Endodermal cell (in vitro differentiated cells): Measurements from ENCODE around the gene FOXK2. TPM values are rescaled to one million over a fixed set of nuclear protein-coding genes. Genes with fewer than 3 reads are reported as not detected.

ENCODE experiments used
- DNase-seq: peaks from one replicate; pipeline ENCODE4 v3.0.0-alpha.2; 2017
- H3K27ac ChIP-seq: 2 replicates; pipeline ENCODE4 v1.5.1; 2013; ENCODE audit warnings: mild to moderate bottlenecking, low read depth, low read length, moderate library complexity
- H3K27me3 ChIP-seq: 2 replicates; pipeline ENCODE4 v1.6.1; 2013; ENCODE audit warnings: mild to moderate bottlenecking, low read length, moderate library complexity; ENCODE audit not compliant: insufficient read depth, control insufficient read depth, poor library complexity, severe bottlenecking
- H3K36me3 ChIP-seq: 2 replicates; pipeline ENCODE4 v1.7.0; 2013; ENCODE audit warnings: mild to moderate bottlenecking, low read length, moderate library complexity; ENCODE audit not compliant: control insufficient read depth, insufficient read depth
- H3K4me1 ChIP-seq: one replicate; pipeline ENCODE4 v1.7.0; 2013; ENCODE audit warnings: low read length; ENCODE audit not compliant: control insufficient read depth, insufficient read depth
- H3K4me3 ChIP-seq: 2 replicates; pipeline ENCODE4 v1.5.1; 2013; ENCODE audit warnings: mild to moderate bottlenecking, low read length, moderate library complexity
- H3K9ac ChIP-seq: 2 replicates; pipeline ENCODE4 v1.6.1; 2013; ENCODE audit warnings: mild to moderate bottlenecking, low read length, moderate library complexity; ENCODE audit not compliant: poor library complexity, severe bottlenecking; ENCODE audit errors: extremely low read depth
- H3K9me3 ChIP-seq: 2 replicates; pipeline ENCODE4 v1.6.1; 2013; ENCODE audit warnings: mild to moderate bottlenecking, low read length, moderate library complexity; ENCODE audit not compliant: control insufficient read depth
- H3K27ac Mint-ChIP-seq: 2 replicates; pipeline ENCODE4 v1.8.0; 2020; ENCODE audit warnings: mixed read lengths
- H3K27me3 Mint-ChIP-seq: 2 replicates; pipeline ENCODE4 v1.8.0; 2021; ENCODE audit warnings: mild to moderate bottlenecking, mixed read lengths; ENCODE audit not compliant: insufficient read depth
- H3K36me3 Mint-ChIP-seq: 2 replicates; pipeline ENCODE4 v1.8.0; 2020; ENCODE audit warnings: low read depth, mixed read lengths
- H3K4me1 Mint-ChIP-seq: 2 replicates; pipeline ENCODE4 v1.8.0; 2020; ENCODE audit warnings: mixed read lengths
- H3K4me3 Mint-ChIP-seq: 2 replicates; pipeline ENCODE4 v1.8.0; 2020; ENCODE audit warnings: mild to moderate bottlenecking, moderate library complexity, mixed read lengths
- H3K9me3 Mint-ChIP-seq: 2 replicates; pipeline ENCODE4 v1.8.0; 2020; ENCODE audit warnings: mild to moderate bottlenecking, mixed read lengths
- WGBS, 2 experiments: methylation state at CpG; one replicate each; pipeline versions ENCODE4 v1.1.5 to v1.1.7; 2013; ENCODE audit warnings: missing lambda C conversion rate in 2 of 2, mixed read lengths in 1 of 2; ENCODE audit not compliant: insufficient coverage in 1 of 2, insufficient read length in 1 of 2; 5-methylcytosine and 5-hydroxymethylcytosine counted together
- total RNA-seq, 2 donors: library from RNA; stranded (reverse); fragmentation: NEBNext Ultra II Directional in 1 of 2; extraction: Animal tissue kit (Norgen Biotek cat#: 25700) in 1 of 2; gene quantifications; 2 replicates in 1 of 2; 3 replicates in 1 of 2; pipeline ENCODE4 v1.2.1, GENCODE V29; 2021
- TF ChIP-seq, protein P1 (sequence below): fragments of 200-600 bp; sonication (generic); conservative IDR thresholded peaks from 2 replicates; pipeline ENCODE4 v1.5.0; 2021; ENCODE audit warnings: antibody characterized with exemption, mild to moderate bottlenecking

The FOXK2 gene
- total RNA-seq, 2 donors from 2014 or later: 67.2 to 68.1 TPM

DNA sequence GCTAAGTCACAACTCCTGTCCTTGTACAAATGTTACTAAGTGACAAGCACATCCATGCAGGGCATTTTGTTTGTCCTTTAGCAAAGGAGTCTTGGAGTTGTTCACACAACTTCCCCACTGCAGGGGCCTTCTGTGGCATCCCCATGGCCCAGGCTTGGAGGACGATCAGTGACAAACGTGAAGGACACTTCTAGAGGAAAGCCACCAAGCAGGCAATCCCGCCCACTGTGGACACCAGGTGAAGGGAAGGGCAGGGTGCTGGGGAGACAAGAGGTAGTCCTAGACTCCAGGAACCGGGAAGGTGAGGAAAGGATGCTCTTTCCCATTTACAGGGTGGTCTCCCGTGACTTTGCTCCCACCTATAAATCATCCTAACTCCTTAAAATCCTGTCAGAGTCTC lies 124.6 kb downstream of the FOXK2 start:
- no peak for DNase-seq
- H3K4me3 ChIP-seq: no peak overlapping the region
- Mint-ChIP-seq H3K9me3 (no peaks in the 10 kb centered on the region), H3K27ac (peak overlapping the region; percentile 44), H3K36me3 (peaks cover 55% of the 10 kb centered on the region), H3K4me1 (peaks cover 4% of the 10 kb centered on the region), H3K27me3 (no peaks in the 10 kb centered on the region), H3K4me3 (no peak overlapping the region)
- H3K9ac ChIP-seq: no peak overlapping the region
- no peak overlapping the region for H3K27ac ChIP-seq
- no peaks in the 10 kb centered on the region for H3K9me3 ChIP-seq
- TF ChIP-seq, protein P1, sequence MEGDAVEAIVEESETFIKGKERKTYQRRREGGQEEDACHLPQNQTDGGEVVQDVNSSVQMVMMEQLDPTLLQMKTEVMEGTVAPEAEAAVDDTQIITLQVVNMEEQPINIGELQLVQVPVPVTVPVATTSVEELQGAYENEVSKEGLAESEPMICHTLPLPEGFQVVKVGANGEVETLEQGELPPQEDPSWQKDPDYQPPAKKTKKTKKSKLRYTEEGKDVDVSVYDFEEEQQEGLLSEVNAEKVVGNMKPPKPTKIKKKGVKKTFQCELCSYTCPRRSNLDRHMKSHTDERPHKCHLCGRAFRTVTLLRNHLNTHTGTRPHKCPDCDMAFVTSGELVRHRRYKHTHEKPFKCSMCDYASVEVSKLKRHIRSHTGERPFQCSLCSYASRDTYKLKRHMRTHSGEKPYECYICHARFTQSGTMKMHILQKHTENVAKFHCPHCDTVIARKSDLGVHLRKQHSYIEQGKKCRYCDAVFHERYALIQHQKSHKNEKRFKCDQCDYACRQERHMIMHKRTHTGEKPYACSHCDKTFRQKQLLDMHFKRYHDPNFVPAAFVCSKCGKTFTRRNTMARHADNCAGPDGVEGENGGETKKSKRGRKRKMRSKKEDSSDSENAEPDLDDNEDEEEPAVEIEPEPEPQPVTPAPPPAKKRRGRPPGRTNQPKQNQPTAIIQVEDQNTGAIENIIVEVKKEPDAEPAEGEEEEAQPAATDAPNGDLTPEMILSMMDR: no peak
- no peaks in the 10 kb centered on the region for H3K4me1 ChIP-seq
- WGBS, 2 experiments: 82 to 97% methylated on average over 2 to 5 of the region's 5 CpGs
- H3K36me3 ChIP-seq: peaks cover 56% of the 10 kb centered on the region
- no peaks in the 10 kb centered on the region for H3K27me3 ChIP-seq

DNA sequence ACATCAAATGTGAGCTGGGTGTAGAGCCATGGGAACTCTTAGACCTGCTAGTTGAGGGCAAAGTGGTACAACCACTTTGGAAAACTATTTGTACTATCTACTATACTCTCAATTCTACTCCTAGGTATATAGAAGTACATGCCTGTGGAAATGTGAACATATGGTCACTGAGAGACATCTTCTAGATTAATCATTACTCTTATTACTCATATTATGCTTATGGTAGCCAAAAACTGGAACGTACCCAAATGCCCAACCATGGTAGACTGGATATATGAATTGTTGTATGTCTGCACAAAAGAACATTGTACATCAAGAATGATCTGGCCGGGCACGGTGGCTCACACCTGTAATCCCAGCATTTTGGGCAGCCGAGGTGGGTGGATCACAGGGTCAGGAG lies 126.0 kb downstream of the FOXK2 start:
- no peaks in the 10 kb centered on the region for H3K4me1 ChIP-seq
- WGBS, 2 experiments: 97 to 98% methylated on average over 3 to 4 of the region's 4 CpGs
- H3K27ac Mint-ChIP-seq: no peak overlapping the region
- H3K27ac ChIP-seq: no peak overlapping the region
- peaks cover 9% of the 10 kb centered on the region for H3K27me3 Mint-ChIP-seq
- H3K9me3 Mint-ChIP-seq: no peaks in the 10 kb centered on the region
- peaks cover 45% of the 10 kb centered on the region for H3K36me3 ChIP-seq
- H3K9ac ChIP-seq: no peak overlapping the region
- H3K4me3 Mint-ChIP-seq: peak overlapping the region; percentile 78
- H3K27me3 ChIP-seq: no peaks in the 10 kb centered on the region
- DNase-seq: no peak
- H3K4me1 Mint-ChIP-seq: peaks cover 4% of the 10 kb centered on the region
- H3K9me3 ChIP-seq: no peaks in the 10 kb centered on the region
- TF ChIP-seq, protein P1: no peak
- no peak overlapping the region for H3K4me3 ChIP-seq
- H3K36me3 Mint-ChIP-seq: peaks cover 44% of the 10 kb centered on the region

DNA sequence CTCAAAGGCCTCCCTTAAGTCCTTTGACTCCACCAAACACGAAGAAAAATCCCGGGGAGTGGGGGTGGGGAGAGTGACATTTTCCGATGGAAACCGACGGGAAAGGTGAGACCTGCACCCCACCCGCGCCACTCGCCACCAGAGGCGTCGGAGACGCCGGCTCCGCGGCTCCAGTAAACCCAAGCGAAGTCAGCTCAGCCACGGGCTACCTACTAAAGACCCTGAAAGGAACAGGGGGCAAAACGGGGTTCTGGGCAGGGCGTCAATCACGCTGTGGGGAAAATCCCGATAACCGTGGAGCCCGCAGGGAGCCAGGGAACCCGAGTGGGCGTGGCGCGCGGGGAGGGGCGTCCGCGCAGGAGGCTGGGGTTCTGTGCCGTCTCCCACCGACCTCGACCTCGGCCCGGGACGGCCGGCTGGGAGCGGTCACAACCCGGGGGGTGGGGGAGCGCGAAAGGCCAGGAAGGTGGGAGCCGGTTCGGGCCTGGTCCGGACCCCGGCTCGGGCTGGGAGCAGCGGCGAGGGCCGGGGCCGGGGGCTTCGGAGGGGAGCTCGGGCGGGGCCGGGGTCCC lies 128.1 kb downstream of the FOXK2 start:
- DNase-seq: peak; percentile 75
- Histone ChIP-seq H3K4me3 (peak overlapping the region; percentile 96), H3K9ac (peak overlapping the region; percentile 80), H3K4me1 (no peaks in the 10 kb centered on the region), H3K36me3 (peaks cover 24% of the 10 kb centered on the region), H3K27me3 (no peaks in the 10 kb centered on the region), H3K27ac (peak overlapping the region; percentile 84), H3K9me3 (no peaks in the 10 kb centered on the region)
- Mint-ChIP-seq H3K9me3 (no peaks in the 10 kb centered on the region), H3K36me3 (peaks cover 25% of the 10 kb centered on the region), H3K4me3 (peak overlapping the region; percentile 78), H3K27ac (peak overlapping the region; percentile 87), H3K4me1 (peaks cover 4% of the 10 kb centered on the region), H3K27me3 (peaks cover 10% of the 10 kb centered on the region)
- TF ChIP-seq, protein P1: peak; percentile 31
- WGBS, 2 experiments: 0% methylated on average over 11 to 54 of the region's 54 CpGs
